HG03039 (cell line): ENCODE measurements around the gene TCEA2.

Source experiments
- ATAC-seq: cut with Tn5 transposase; IDR thresholded peaks from one replicate; pipeline ENCODE4 v1.9.1; 2021; ENCODE audit warnings: mild to moderate bottlenecking, moderate library complexity; ENCODE audit not compliant: unreplicated experiment

TCEA2 gene

GRCh38 chr20:64063389-64064144 lies 569 bp downstream of the TCEA2 start:
- no peak for ATAC-seq

GRCh38 chr20:64064145-64064698 lies 1.2 kb downstream of the TCEA2 start:
- ATAC-seq, result no peak

GRCh38 chr20:64065062-64065973 lies 2.3 kb downstream of the TCEA2 start:
- no peak for ATAC-seq

DNA sequence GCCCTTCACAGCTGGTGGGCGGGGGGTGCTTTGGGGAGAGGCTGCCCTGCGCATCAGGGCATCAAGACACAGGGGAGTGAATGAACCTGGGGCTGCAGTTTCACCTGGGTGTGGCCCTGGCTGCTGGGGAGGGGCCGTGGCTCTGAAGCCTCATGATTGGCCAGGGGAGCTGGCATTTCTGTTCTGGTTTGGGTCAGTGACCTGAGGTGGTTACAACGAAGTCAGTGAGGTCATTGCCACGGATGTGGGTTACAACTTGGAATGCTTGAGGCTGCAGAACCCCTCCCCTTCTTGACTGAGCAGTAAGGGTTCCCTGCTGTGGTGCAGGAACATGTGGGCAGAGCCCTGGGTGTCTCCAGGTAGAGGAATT lies 3.0 kb downstream of the TCEA2 start:
- no peak for ATAC-seq

- ATAC-seq, result no peak
Measured at GRCh38 chr20:64067005-64067632, 4.1 kb downstream of the TCEA2 start.

DNA sequence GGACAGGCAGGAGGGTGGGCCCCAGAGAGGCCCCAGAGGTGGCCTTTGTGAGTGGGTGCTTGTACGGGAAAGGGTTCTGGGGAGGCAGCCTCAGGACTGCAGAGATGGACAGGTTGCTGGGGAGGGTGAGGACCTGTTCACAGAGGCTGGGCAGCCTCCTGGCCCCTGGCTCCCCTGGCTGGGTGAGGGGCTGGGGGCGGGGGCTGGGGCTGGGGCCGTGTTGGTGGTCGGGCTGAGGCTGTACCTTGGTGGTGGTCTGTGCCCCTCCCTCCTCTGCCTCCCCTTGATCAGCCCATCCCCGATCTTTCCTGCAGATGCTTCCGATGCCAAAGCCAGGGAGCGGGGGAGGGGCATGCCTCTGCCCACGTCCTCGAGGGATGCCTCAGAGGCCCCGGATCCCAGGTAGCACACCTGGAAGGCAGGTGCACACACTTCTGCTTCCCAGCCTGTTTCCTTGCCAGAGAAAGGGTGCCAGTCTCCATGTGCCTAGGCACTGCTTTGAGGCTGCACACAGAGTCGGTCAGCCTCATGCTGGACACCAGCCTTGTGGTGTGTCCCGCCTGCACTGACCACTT lies 4.8 kb downstream of the TCEA2 start:
- no peak for ATAC-seq

DNA sequence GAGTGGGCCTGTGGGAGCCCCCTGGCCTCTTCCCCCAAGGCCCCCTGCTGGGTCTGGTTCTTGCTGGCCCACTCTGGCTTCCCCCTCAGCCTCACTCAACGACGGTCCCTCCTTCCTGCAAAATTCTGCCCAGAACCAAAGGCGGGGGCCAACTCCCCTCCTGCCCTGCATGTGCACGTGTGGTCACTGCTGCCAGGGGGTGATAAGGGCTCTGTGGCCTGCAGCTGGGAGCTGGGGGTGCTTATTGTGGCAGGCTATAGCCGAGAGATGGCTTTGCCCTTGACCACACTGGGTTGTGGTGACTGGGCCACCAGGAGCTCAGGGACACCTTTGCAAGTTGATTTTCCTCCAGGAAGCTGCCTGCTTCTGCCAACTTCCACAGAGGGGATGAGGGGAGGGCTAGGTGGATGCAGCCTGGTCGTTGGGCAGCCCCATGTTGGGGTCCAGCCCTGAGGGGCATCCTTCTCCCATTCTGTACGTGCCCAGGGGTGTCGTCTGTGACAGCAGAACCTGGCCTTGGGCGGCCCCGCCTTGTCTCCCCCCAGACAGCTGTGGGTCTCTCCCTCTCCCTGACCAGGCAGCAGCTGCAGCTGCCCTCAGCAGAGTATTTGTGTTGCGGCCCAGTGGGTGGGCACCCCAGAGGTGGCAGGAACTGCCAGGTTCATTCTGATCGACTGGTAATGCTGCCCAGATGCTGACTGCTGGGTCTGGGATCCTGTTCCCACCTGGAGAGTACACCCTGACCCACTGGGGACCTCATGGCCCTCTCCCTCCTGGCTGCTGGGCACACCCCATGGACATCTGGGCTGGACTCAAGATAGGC lies 5.6 kb downstream of the TCEA2 start:
- no peak for ATAC-seq

DNA sequence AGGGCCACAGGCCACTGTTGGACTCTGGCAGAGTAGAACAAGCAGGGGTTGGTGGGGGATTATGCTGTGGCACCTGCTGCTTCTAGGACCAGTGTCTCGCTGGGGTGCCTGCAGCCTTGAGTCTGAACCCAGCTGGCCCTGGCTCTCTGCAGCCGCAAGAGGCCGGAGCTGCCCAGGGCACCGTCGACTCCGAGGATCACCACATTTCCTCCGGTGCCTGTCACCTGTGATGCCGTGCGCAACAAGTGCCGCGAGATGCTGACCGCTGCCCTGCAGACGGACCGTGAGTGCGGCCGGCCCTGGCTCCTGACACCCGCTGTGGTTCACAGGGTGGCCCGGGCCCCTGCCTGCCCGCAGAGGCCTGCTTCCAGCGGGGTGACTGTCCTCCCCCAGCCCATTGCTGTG lies 6.2 kb downstream of the TCEA2 start:
- ATAC-seq, result no peak

- no peak for ATAC-seq
Measured at GRCh38 chr20:64069614-64070243, 6.7 kb downstream of the TCEA2 start.

DNA sequence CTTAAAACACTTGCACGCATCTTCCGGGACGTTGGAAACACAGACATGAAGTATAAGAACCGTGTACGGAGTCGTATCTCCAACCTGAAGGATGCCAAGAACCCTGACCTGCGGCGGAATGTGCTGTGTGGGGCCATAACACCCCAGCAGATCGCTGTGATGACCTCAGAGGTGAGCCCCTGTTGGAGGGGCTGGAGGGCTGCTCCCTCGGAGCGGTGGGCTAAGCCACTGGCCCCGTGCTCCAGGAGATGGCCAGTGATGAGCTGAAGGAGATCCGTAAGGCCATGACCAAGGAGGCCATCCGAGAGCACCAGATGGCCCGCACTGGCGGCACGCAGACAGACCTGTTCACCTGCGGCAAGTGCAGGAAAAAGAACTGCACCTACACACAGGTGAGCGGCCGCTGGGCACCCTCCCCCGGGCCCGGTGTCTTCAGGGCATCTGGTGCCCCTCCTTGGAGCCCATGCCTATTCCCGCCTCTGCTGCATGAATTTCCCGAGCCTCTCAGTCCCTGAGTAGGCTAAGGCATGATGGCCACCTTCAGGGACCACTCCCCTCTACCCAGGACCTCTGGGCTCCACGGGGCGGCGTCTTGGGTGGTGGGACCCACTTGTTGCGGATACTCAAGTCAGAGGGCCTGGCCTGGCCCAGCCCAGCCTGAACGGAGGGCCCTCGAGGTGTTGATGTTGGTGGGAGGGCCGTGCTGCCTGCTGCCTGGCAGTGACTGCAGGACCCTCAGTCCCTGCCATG lies 7.4 kb downstream of the TCEA2 start:
- ATAC-seq, result no peak

DNA sequence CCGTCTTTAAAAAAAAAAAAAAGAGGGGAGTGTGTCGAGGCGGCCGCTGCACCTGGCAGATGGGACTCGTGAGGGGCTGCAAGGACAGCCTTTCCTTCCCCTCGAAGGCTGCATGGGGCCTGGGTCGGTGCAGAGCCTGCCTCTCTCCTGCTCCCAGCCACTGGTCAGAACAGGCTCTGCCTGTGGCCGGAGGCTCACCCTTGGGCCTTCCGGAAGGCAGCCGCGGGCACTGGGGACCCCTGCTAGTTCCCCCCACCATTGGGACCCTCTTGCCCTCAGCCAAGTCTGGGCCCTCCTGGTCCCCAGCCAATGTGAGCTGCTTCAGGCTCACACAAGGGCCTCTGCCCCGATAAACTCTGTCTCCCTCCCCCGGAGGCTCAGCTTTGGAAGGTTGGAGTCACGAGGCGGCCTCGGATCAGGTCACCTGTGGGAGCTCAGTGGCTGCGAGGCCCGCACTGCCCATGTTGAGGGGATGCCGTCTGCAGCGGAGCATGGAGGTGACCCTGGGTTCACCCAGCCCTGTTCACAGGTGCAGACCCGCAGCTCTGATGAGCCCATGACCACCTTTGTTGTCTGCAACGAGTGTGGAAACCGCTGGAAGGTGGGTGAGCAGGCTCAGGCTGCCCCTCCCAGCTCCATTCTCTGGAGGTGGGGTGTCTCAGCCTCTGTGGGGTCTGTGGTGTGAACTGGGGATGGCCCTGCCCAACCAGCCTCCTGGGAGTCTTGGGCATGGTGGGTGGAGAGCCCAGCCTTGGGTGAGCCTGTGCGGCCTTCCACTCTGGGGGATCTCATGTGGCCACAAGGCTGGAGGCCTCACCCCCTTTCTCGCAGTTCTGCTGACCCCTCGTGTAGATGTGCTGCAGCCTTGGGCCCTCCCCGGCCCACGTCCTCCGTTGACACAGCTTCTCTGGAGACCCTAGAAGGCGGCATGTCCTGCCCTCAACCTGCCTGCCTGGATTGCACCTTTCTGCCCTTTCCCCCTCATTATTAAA lies 8.6 kb downstream of the TCEA2 start:
- no peak for ATAC-seq

DNA sequence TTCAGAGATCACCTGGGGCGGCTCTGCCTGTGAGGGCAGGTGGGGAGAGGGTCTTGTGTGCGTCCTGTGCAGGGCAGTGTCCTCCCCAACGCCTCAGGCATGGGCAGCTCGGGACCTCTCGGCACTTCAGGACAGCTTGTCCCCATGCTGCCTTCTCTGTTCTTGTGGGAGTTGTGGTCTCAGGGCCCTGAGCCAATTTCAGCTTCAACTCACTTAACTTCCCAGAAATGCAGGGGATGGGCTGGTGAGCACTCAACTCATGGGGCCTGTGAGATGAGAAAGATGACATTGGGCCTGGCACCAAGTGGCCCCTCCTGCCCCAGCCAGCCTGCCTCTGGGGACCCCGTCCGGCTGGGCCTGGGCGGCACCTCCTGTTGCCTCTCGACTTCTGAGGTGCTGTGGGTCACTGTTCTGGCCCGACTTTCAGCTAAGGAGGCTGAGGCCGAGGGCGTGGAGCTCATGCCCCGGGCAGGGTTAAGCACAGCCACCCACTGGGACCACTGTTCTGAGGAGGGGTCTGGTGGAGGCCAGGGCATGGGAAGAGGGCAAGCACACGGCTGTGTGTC lies 9.6 kb downstream of the TCEA2 start:
- no peak for ATAC-seq

DNA sequence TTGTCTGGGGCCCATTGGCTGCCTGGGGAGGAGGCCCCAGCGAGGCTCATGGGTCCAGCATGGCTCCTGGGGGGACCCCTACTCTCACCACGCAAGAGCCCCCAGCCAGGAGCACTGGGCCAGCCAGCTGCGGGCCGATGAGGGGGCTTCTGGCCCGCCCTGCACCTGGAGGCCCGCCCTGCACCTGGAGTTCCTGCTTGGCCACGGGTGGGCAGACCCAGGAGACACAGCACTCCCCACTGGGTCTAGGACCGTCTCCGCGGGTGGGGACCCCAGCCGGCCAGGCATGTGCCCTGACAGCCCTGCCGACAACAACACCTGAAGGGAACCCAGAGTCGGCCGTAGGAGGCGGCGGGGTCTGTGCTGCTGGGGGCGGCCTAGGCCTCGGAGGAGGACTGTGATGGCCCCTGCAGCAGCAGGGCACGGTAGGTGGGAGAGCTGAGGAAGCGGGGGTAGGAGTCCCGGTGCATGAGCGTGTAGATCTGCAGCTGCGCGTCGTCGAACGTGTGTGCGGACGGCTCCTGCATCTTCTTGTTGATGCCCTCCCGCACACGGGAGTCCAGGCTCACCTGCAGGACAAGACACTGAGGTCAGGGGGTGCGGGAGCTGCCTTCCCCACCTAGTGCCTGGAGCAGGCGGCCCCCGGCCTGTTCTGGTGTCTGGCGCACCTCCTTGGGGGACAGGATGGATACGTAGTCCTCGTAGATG lies 10.6 kb downstream of the TCEA2 start:
- ATAC-seq, result no peak

- no peak for ATAC-seq
Measured at GRCh38 chr20:64074184-64074789, 11.3 kb downstream of the TCEA2 start.

- no peak for ATAC-seq
Measured at GRCh38 chr20:64074963-64075362, 12.0 kb downstream of the TCEA2 start.

- no peak for ATAC-seq
Measured at GRCh38 chr20:64075556-64075955, 12.6 kb downstream of the TCEA2 start.
